ENCODE measurements around the gene STT3B.

The STT3B gene

DNA sequence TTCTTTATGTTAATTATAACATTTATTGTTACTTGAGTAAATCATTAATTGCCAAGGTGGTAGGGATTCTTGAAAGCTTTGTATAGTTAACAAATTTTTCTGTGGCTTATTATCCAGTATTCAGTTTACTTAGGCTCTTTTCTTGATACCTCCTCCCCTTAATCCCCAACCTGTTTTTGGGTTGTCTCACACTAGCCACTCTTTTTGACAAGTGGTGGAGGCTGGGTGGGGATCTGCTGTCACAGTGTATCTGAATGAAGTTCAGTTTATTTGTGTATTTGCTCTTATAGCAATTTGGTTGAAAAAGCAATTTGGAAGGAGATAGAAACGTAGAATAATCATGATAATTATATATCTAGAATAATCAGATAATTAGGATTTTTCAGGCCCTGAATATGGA is 43.8 kb downstream of the STT3B start:
- no peak for DNase-seq (ENCODE audit: low spot score)
- TF ChIP-seq, protein P1, sequence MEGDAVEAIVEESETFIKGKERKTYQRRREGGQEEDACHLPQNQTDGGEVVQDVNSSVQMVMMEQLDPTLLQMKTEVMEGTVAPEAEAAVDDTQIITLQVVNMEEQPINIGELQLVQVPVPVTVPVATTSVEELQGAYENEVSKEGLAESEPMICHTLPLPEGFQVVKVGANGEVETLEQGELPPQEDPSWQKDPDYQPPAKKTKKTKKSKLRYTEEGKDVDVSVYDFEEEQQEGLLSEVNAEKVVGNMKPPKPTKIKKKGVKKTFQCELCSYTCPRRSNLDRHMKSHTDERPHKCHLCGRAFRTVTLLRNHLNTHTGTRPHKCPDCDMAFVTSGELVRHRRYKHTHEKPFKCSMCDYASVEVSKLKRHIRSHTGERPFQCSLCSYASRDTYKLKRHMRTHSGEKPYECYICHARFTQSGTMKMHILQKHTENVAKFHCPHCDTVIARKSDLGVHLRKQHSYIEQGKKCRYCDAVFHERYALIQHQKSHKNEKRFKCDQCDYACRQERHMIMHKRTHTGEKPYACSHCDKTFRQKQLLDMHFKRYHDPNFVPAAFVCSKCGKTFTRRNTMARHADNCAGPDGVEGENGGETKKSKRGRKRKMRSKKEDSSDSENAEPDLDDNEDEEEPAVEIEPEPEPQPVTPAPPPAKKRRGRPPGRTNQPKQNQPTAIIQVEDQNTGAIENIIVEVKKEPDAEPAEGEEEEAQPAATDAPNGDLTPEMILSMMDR (IDR thresholded peaks at IDR 0.05; ENCODE audit: extremely low read depth, missing control alignments), result no peak

- TF ChIP-seq, protein P1 (IDR thresholded peaks at IDR 0.05; ENCODE audit: extremely low read depth, missing control alignments), result no peak
- DNase-seq (ENCODE audit: low spot score), result no peak
Observed at GRCh38 chr3:31577232-31577631, 44.5 kb downstream of the STT3B start.

- no peak for DNase-seq (ENCODE audit: low spot score)
- TF ChIP-seq, protein P1 (IDR thresholded peaks at IDR 0.05; ENCODE audit: extremely low read depth, missing control alignments), result no peak
Observed at GRCh38 chr3:31579828-31580227, 47.1 kb downstream of the STT3B start.

GRCh38 chr3:31580645-31581044 is 47.9 kb downstream of the STT3B start:
- TF ChIP-seq, protein P1 (IDR thresholded peaks at IDR 0.05; ENCODE audit: extremely low read depth, missing control alignments), result no peak
- DNase-seq (ENCODE audit: low spot score), result no peak

DNA sequence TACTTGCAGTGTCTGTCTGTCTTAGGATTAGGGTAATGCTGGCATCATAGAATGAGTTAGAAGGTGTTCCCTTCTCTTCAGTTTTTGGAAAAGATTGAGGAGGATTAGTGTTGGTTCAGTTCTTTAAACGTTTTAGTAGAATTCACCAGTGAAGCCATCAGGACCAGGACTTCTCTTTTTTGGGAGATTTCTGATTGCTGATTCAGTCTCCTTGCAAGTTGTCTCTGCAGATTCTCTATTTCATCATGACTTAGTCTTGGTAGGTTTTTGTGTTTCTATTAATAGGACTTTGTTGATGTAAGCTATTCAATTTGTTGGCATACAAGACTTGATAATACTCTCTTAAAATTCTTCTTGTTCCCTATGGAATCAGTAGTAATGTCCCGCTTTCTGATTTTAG is 48.9 kb downstream of the STT3B start:
- no peak for DNase-seq (ENCODE audit: low spot score)
- TF ChIP-seq, protein P1 (IDR thresholded peaks at IDR 0.05; ENCODE audit: extremely low read depth, missing control alignments), result no peak

DNA sequence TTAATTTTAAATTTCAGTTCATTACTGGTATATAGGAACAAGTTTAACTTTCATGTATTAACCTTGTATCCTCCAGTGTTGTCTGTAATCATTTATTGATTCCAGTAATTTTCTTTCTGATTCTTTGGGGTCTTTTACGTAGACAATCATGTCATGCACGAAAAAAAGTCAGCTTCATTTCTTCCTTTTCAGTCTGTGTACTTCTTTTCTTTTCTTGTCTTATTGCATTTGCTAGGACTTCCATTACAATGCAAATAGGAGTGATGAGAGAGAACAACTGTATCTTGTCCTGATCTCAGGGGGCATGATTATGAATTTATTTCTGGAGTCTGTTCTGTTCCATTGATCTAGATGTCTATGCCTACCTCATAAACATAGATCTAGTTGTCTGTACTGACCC is 56.5 kb downstream of the STT3B start:
- TF ChIP-seq, protein P1 (IDR thresholded peaks at IDR 0.05; ENCODE audit: extremely low read depth, missing control alignments), result no peak
- DNase-seq (ENCODE audit: low spot score), result no peak

DNA sequence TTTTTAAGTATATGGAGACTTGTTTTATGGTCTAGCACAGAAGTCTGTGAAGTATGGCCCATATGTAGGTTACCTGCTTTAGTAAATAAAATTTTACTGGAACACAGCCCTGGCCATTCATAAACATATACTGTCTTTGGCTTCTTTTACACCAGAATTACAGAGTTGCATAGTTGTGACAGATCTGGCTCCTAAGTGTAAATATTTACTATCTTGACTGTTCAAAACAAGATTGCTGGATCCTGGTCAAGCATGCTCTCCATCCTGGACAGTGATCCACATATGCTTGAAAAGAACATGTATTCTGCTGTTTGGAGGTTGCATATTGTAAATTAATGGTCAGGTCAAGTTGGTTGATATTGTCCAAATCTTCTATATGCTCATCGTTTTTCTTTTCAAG is 57.9 kb downstream of the STT3B start:
- TF ChIP-seq, protein P1 (IDR thresholded peaks at IDR 0.05; ENCODE audit: extremely low read depth, missing control alignments), result no peak
- DNase-seq (ENCODE audit: low spot score), result no peak
